Sigmoid colon (tissue), 4 donors: ENCODE measurements around the gene CPLX3.

ENCODE experiments used
- EP300 ChIP-seq, 4 donors: sonication (generic); formaldehyde crosslinking; IDR thresholded peaks; one replicate each; pipeline ENCODE4 v1.6.1; 2017; ENCODE audit warnings: antibody characterized with exemption in 4 of 4
- POLR2A ChIP-seq, 2 donors: fragments of 450-650 bp; IDR thresholded peaks; one replicate each; pipeline ENCODE4 v1.6.1; 2016; ENCODE audit warnings: antibody characterized with exemption in 2 of 2, mild to moderate bottlenecking in 2 of 2, moderate library complexity in 2 of 2
- POLR2AphosphoS5 ChIP-seq, 4 donors: sonication (generic); formaldehyde crosslinking; IDR thresholded peaks; one replicate each; pipeline ENCODE4 v1.6.1; 2017; ENCODE audit warnings: antibody characterized with exemption in 4 of 4

- TF ChIP-seq POLR2A (IDR thresholded peaks at IDR 0.05), result no peak
- TF ChIP-seq EP300 (IDR thresholded peaks at IDR 0.05), result no peak
- TF ChIP-seq POLR2AphosphoS5 (IDR thresholded peaks at IDR 0.05), result no peak
These were observed 15.5 kb downstream of the CPLX3 start for GRCh38 chr15:74841891-74842373.
